GM18868 (cell line): ENCODE measurements around the gene RNASEH2A.
"Not testable (repeated sequence)": the region's sequence is repeated elsewhere in the genome, so short reads cannot be mapped to it uniquely, and the experiment has no call there.

ENCODE experiments used
- ATAC-seq: cut with Tn5 transposase; IDR thresholded peaks from one replicate; pipeline ENCODE4 v1.9.1; 2021; ENCODE audit warnings: mild to moderate bottlenecking, moderate library complexity; ENCODE audit not compliant: unreplicated experiment

The RNASEH2A gene

DNA sequence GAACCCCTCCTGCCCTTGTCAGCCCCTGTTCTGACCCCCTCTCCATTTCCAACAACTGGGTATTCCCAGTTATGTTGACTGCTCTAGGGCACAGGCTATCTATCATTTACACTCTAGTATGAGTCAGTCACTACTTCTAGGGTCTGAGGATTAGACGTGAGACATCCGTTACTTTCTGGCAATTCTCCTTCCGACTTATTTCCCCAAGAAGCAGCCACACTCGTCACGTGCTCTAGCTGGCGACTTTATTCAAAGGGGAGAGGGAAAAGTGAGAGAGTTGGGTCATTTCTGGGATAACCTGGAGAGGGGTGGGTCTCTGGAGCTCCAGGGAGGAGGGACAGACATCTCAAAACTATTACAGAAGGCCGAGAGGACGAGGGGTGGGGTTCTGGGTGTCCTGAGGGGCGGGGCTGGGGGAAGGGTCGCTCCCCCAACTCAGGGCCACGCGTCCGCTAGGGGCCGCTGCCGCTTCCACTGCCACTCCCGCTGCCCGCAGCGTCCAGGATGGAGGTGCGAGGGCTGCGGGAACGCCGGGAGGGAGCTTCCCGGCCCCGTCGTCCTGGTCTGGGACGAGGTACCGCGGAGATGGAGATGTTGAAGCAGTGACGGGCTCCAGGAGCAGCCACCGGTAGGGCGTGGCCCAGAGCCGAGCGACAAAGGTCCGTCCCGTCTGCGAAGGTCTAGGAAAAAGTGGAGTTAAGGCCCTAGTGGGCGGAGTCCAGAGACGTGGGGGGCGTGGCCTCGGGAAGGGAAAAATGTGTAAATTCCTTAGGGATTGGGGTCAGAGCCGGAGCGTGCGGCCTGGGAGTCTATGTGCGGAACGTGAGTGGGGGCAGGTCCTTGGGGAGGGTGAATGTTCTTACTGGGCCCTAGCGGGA lies 19.1 kb downstream of the RNASEH2A start:
- no peak for ATAC-seq

DNA sequence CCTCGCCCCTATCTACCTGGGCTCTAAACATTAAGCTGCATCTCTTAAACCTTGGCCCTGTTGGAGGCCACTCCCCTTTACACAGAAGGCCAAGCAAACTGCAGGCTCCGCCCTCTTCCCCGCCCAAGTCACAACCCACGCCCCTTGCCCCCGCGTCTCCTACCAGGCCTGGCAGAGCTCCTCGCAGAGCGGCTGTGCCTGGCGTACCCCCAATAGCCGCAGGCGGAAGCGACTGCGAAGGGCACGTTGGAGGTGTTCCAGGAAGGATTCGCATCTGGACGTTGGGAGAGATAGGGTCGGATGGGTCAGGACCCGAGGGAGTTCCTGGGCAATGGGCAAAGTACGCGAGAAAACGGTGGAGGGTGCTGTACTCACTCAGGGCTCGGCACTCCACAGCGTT lies 22.1 kb downstream of the RNASEH2A start:
- no peak for ATAC-seq

DNA sequence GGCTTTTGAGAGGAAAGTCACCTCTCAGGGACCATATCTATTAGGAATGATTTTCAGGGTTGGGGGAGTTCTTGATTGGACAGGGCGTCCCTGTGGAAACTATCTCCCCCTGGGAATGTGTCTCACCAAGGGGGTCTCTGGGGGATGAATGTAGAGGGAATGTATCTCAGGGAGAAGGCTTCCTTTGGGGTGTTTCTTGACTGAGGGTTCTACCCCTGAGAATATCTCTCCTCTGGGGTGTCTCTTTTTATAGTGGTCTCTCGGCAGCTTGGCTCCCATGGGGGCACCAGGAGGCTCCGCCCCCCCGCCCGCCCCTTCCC lies 27.0 kb downstream of the RNASEH2A start:
- no peak for ATAC-seq

DNA sequence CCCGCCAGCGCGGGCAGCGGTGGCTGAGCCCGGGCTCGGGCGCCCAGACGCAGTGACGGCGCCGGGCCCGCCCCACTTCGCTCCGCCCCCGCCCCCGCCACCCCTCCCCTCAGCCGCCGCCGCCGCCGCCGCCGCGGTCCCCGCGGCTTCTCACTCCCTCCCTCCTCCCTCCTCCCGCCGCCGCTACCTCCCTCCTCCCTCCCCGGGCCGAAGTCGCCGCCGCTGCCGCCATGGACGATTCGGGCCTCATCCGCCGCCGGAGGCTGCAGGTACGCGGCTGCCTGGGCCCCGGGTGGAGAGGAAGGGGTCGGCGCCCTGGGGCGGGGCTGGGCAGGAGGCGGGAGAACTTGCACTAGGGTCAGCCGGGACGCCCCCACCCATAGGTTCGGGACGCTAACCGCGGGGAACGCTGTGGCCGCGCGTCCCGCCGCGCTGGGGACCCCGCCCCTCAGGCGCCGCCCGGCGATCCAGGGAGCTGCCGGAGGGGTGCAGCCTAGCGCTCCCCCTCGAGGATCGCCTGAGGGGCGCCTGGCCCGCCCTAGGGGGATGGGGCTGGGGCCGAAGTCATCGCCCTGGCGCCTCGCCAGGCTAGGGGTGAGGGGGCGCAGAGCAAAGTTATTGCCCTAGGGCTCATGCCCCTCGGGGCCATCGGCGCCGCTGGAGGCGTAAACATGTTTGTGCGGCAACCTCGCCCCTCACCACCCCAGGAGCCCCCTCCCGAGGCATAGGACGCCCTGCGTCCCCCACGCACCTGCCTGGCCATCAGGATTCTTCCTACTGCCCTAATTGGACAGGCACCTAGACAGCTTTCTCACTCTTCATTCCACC lies 27.6 kb downstream of the RNASEH2A start:
- ATAC-seq: no peak

DNA sequence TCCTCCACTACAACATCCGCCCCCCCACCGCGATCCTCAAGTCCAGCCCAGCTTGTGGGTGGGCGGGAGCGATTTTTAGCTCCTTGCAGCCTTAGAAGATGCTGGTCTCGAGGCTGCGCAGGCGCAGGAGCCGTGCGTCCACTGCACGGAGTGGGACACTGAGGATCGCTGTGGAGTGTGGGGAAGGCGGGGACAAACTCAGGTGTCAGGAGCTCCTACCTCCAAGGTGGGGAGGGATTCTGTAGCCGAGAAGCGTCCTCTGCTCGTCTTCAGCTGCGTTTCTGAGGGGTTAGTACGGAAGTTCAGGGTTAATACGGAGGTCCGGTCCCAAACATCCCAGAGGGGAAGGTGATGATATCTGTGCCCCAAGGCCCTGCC lies 28.2 kb downstream of the RNASEH2A start, which contains the start of gene RTBDN:
Gene RTBDN (minus strand): TSS at position 14 of the 378 bp plus-strand sequence. CDS start 4,600 bp downstream, outside the sequence.
- ATAC-seq: no peak

DNA sequence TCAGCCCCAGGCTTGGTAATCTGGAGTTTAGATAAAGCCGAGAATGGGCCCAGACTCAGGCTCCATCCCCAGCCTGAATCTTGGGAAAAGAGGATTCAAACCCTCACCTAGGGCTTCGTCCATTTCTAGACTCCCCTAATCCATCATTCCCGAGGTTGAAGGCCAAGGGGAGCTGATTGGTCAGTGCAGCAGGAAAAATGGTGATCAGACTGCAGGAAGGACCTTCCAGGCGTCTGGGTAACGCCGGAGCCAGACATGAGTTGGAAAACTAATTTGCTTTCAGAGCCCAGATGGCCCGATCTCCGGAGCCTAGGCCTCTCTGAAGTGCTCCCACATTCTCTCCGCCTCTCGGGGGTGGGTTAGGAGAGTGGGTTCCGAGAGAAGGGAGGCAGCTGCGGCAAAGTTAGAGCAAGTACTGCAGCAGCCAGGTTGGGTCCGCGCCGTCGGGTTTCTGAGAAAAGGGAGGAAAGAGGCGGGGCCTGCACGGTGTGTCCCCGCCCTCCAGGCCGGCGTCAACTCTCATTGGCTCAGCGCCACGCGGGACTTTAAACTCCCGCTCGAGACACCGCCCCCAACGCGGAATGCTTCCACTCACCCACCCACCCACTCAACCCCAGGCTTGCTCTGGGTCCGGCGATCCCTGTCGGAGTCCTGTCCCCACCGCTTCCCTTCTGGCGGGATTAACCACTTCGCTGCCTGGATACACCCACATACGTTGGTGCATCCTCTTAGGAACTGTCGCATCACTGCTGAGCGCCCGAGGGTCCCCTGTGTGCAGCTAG lies 28.8 kb downstream of the RNASEH2A start:
- ATAC-seq: no peak

DNA sequence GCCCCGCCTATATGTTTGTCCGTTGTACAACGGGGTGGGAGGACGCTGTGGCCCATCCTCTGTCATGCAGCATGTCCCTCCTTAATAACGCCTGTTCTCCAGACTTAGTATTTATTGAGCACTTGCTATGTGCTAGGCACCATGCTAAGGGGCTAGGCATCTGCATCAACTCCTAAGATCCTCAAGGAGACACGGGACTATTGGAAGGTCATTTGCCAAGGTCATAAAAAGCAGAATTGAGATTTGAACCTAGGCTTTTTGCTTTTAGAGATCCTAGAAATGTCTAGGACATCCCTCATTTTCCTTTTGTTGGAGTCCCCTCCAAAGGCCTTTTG lies 30.1 kb downstream of the RNASEH2A start:
- ATAC-seq: no peak

DNA sequence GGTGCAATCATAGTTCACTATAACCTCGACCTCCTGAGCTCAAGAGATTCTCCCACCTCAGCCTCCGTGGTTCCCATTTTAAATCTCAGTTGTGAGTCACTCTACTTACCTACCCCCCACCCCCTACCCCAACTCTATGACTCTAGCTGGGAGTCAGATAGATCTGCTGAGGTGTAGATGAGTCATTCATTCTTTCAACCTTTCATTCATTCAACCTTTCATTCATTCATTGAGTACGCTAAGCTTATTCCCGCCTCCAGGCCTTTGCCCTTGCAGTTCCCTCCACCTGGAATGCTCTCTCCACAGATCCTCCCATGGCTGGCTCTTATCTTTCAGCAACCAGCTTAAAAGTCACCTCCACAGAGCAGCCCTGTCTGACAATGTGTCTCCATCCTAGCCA lies 30.8 kb downstream of the RNASEH2A start:
- ATAC-seq: no peak

DNA sequence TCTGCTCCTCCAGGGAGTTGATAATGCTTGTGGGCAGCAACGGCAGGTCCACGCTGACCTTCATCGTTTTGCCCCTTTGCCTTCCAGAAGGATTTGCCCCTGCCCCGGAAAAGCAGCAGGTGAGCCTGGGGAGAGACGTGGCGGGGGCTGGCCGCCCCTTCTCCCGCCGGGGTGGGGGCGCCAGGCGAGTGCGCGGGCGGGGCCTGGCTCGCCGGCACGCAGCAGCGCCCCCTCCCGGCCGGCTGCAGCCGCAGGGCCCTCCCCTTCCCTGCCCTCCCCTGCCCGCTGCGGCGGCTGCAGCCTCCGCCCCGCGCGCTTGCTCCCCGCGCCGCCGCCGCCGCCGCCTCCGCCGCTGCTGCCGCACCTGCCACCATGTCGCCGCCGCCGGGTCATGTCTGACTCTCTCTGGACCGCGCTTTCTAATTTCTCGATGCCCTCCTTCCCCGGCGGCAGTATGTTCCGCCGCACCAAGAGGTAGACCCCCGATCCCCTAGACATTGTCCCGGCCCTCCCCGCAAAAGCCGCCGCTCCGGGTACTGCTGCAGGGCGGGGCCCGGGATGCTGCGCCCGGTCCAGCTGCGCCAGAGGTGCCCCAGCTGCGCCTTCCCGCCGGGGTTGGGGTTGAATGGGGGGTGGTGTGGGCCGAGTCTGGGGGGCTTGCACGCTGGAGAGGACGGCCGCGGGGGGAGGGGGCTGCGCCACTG lies 31.9 kb downstream of the RNASEH2A start, which contains the start of gene MAST1:
Gene MAST1 (plus strand): TSS at position 334 of the 704 bp plus-strand sequence. CDS start 58 bp downstream, at position 392.
- no peak for ATAC-seq

DNA sequence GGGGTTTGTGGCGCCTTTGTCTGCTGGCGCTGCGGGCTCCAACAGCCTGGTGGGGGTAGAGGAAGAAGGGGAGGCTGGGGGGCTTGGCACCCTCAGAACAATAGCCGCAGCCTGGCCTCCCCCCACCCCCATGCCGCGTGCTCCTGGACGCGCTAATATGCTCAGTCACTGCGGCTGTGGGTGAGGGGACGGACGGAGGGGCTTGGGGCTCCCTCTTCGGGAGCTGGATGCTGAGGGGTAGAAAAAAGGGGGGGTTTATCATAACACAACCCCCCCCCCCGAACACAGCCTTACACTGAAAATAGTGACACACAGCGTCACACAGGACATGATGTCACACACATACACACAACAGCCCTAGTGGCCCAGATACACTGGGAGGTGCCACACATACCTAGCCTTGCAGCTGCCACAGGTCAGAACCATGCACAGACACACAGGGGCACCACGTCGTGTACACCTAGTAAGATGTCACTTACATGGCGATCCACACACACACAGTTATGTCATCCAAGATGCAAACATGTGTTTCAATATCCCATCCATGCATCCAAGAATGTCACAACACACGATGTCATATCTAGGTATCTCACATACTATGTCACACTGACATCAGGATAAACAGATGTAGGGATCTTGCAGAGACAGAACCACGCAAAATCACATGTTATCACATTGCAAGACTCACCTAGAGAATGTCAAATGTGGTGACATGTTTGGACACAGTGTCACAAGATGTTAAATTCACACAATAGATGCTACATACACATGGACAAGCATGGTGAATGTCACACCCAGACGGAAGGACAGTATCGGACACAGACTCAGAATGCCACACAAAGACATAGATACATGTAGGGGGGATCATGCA lies 32.7 kb downstream of the RNASEH2A start:
- ATAC-seq: no peak

DNA sequence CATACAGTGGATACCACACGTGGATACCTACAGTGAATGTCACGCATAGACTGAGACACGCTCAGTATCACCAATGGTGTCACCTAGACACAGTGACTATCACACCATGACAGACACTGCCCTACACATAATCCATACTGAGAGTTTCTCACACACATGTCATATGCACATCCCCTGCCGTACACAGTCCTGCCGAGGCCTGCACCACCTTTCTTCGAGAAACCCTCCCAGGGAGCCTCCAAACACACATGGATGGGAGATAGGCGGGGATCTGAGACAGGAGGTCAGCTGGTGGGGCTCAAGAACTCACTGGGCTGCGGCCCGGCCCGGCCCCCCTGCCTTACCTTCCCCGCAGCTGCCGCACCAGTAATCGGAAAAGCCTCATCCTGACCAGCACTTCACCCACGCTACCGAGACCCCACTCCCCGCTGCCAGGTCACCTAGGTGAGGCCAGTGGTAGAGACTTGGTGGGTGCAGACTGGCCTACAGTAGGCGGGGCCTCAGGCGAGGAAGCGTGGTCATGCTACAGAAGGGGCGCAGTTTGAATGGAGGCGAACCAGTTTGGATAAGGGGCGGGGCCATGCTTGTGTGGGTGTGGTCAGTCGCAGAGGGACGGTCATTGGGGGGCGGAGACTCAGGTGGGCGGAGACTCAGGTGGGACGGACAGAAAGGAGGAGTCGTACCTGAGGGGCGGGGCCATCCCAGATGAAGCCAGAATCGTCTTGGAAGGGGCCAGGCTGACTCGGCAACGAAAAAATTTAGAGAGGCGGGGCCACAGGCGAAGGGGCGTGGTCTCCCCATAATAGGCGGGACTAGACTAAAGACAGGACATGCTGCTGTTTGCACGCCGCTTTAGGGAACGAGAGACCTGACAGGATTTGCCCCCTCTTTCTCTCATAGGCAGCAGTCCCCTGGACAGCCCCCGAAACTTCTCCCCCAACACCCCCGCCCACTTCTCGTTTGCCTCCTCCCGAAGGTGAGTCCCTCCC lies 34.0 kb downstream of the RNASEH2A start:
- ATAC-seq: no peak

DNA sequence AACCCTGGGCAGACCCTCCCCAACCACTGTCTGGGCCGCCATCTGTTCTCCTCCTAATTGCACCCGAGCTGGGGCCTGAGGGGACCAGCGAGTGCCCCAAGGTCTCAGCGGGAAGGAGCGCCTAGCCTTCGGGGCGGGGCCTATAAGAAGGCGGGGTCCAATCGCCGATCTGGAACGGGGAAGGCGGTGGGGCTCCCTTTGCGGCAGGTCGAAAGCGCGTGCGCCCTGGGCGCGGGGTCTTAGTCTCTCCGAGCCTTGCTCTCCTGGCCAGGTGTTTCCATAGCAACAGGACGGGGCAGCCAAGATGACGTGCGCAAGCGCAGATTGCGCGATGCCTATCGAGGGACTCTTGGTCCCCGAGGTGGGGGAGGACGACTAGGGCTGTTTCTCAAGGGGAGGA lies 34.7 kb downstream of the RNASEH2A start:
- no peak for ATAC-seq

DNA sequence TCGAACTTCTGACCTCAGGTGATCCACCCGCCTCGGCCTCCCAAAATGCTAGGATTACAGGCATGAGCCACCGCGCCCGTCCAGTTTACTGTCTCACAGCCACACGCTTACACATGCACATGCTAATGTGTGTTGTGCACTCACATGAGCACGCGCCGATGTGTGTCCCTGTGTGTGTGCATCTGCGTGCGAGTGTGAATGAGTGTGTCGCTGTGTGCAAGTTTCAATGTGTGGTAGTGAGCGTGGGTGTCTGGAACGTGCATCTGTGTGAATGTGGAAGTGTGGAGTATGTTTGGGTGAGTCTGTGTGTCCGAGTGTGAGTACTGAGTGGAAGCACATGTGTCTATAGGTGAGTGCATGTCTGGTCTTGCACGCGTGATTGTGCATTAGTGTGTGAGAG lies 36.1 kb downstream of the RNASEH2A start:
- ATAC-seq: no peak

DNA sequence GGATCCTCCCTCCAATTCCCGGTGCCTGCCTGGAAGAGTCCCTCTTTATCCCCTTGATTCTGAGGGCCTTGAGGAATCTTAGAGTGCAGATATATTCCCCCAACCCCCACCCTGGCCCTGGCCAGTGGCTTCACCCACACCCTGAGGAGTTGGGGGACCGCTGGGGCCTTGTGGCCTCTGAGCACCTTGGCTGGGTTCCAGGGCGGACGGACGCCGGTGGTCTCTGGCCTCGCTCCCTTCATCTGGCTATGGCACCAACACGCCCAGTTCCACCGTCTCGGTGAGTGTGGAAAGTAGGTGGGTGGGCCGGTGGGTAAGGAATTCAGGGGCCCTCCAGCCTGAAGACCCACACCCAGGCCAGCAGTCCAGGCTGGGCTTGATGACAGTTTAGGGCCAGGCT lies 36.9 kb downstream of the RNASEH2A start:
- no peak for ATAC-seq

DNA sequence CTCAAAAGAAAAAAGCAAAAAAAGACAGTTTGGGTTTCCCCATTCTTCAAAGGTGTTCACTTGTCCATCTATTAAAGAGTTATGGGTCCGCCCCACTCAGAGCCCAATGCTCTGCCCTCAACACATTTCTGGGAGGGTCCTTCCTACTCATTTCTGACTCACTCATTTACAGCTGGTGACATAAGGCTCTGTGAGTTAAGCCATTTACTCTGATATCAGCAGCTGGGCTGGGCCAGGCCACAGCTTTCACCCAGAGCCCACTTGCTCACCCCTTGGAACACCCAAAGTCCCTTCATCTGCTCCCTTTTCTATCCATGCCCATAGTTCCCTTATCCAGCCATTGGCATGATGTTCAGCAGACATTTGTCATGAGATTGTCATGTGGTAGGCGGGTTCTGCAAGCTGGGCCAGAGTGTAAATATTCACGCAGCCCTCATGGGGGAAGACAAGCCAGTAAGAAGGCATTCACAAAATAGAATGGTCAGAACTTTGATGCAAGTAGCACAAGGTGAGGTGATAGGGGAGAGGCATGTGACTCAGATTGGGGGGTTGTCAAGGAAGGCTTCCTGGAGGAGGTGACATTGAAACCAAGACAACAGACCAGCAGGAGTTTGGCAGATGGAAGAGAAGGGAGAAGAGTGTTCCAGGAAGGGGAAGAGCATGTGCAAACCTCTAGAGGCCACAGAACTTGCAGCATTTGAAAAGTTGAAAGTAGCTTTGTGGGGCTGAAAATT lies 37.8 kb downstream of the RNASEH2A start:
- ATAC-seq: no peak

DNA sequence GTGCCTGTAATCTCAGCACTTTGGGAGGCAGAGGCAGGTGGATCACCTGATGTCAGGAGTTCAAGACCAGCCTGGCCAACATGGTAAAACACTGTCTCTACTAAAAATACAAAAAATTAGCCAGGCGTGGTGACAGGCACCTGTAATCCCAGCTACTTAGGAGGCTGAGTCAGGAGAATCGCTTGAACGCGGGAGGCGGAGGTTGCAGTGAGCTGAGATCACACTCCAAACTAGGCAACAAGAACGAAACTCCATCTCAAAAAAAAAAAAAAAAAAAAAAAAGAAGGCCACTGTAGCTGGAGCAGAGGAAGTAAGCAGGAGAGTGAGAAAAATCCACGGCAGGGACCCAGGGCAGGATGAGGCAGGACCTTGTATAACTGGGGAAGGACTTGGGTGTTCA lies 40.2 kb downstream of the RNASEH2A start:
- ATAC-seq: not testable (repeated sequence)

DNA sequence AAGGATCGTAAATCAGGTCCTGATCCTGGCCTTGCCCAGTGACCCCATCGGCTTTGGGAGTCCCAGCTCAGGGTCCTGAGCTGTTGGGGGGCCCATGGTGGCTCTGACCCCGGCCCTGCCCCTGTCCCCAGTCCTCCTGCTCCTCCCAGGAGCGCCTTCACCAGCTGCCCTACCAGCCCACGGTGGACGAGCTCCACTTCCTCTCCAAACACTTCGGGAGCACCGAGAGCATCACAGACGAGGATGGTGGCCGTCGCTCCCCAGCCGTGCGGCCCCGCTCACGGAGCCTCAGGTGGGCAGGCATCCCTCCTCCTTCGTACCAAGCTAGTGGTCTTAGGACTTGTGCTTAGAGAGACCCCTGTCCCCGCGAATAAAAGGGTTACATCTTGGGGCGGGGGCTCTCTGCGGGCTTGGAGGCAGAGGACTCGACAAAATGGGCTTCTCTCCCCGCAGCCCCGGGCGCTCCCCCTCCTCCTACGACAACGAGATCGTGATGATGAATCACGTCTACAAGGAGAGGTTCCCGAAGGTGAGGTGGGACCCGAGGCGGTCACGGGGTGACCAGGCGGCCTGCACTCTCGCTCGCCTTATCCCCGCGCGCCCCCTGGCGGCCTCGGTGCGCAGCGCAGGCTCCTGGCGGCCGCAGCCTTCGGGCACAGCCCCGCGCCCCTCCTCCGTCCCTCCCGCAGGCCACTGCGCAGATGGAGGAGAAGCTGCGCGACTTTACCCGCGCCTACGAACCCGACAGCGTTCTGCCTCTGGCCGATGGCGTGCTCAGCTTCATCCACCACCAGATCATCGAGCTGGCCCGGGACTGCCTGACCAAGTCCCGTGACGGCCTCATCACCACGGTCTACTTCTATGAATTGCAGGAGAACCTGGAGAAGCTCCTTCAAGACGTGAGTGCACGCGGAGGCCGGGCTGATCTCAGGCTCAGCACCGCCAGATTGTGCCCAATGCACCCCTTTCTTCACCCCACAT lies 41.1 kb downstream of the RNASEH2A start:
- no peak for ATAC-seq
